T-helper 1 cell treated with Interleukin-12 subunit alpha and Interleukin-12 subunit beta and Interleukin-4 antibody, amounts not matched to agents 30 μg/mL and 1 μg/mL, for 36 hours (primary cell): ENCODE results near the gene NAA30.

Experiments used
- H3K27ac Mint-ChIP-seq: one replicate; pipeline ENCODE4 v1.8.0; 2021; ENCODE audit warnings: mild to moderate bottlenecking, mixed read lengths
- H3K27me3 Mint-ChIP-seq: one replicate; pipeline ENCODE4 v1.8.0; 2021; ENCODE audit warnings: low read depth, mixed read lengths
- H3K36me3 Mint-ChIP-seq: one replicate; pipeline ENCODE4 v1.8.0; 2021; ENCODE audit warnings: low read depth, mixed read lengths
- H3K4me1 Mint-ChIP-seq: one replicate; pipeline ENCODE4 v1.8.0; 2021; ENCODE audit warnings: low read depth, mixed read lengths
- H3K4me3 Mint-ChIP-seq: one replicate; pipeline ENCODE4 v1.8.0; 2021; ENCODE audit warnings: mild to moderate bottlenecking, moderate library complexity, mixed read lengths
- H3K9me3 Mint-ChIP-seq: one replicate; pipeline ENCODE4 v1.8.0; 2021; ENCODE audit warnings: mixed read lengths

Gene NAA30

DNA sequence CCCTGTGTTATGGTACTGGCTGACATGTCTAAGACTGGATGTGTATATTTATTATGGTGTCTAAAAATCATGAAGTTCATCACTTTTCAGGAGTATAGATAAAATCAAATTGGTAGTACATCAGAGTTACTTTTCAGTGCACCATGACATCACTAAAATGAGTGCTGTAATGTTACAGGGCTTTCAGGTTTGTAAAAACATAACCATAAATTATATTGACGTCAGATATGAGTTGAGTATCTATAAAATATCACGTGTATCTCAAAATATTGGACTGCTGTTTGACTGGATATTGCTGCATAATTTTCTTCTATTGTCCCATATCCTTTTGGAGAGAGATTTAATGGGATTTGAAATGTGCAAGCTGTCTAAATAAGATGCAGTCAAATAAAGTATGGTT, 22.0 kb downstream of the NAA30 start:
- Mint-ChIP-seq H3K27me3 (no peaks in the 10 kb centered on the region), H3K27ac (no peak overlapping the region), H3K4me1 (peaks cover 10% of the 10 kb centered on the region)

DNA sequence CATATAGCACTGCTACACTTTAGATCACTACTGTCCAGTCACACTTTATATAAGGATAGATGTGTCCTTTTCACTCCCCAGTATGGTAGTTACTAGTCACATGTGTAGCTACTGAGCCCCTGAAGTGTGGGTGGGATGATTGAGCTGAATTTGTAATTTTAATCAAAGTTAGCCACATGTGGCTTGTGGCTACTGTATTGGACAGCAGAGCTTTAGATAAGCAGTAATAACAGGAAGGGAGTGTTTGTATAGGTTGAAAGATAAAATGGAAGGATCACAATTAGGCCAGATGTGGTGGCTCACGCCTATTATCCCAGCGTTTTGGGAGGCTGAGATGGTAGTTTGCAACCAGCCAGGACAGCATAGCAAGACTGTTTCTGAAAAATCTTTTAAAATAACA, 23.5 kb downstream of the NAA30 start:
- Mint-ChIP-seq H3K4me3 (no peak overlapping the region), H3K9me3 (no peaks in the 10 kb centered on the region), H3K4me1 (peaks cover 6% of the 10 kb centered on the region), H3K27ac (no peak overlapping the region), H3K36me3 (peaks cover 13% of the 10 kb centered on the region), H3K27me3 (no peaks in the 10 kb centered on the region)

More for the DNA sequence above, 22.0 kb downstream of the NAA30 start:
- H3K4me3 Mint-ChIP-seq = no peak overlapping the region
- H3K36me3 Mint-ChIP-seq = peaks cover 19% of the 10 kb centered on the region
- H3K9me3 Mint-ChIP-seq = no peaks in the 10 kb centered on the region

DNA sequence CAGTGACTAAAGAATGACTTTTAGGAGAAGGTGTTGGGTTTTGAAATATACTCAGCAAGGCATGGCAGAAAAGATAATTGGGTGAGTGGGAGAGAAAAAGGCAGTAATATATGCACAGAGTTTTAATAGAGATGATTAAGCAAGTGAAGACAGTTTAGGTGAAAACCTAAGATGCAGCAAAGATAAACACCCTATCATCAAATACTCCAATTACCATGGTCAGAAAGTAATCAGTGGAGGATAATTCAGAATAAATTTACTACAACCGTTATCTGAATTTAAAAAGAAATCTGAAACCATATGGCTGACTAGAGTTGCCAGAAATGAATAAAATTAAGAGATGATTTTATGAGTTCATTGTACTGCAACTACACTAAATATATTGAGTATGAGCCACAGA, 26.8 kb downstream of the NAA30 start:
- no peak overlapping the region for H3K27ac Mint-ChIP-seq

DNA sequence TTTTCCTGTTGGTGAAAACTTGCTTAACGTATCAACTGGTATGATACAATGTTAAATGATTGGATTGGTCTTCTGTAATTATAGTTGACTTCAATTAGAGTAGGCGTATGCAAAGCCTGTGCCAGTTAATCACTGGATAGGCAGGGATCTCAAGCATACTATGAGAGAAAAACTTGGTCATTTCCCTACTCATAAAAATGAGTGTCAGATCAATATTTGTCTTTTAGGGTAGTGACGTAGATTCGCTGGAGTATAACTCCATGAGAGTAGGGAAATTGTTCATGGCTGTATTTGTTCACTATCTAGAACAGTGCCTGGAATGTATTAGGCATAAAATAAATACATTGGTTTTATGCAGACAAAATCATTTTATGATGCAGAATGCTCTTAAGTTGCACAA, 28.6 kb downstream of the NAA30 start:
- H3K36me3 Mint-ChIP-seq = no peaks in the 10 kb centered on the region
- H3K27ac Mint-ChIP-seq = no peak overlapping the region
- no peak overlapping the region for H3K4me3 Mint-ChIP-seq
- no peaks in the 10 kb centered on the region for H3K9me3 Mint-ChIP-seq
- peaks cover 5% of the 10 kb centered on the region for H3K27me3 Mint-ChIP-seq
- no peaks in the 10 kb centered on the region for H3K4me1 Mint-ChIP-seq

More for the DNA sequence above, 26.8 kb downstream of the NAA30 start:
- H3K9me3 Mint-ChIP-seq = no peaks in the 10 kb centered on the region
- H3K36me3 Mint-ChIP-seq = peaks cover 2% of the 10 kb centered on the region
- H3K27me3 Mint-ChIP-seq = peaks cover 5% of the 10 kb centered on the region
- H3K4me1 Mint-ChIP-seq = peaks cover 5% of the 10 kb centered on the region
- H3K4me3 Mint-ChIP-seq = no peak overlapping the region

DNA sequence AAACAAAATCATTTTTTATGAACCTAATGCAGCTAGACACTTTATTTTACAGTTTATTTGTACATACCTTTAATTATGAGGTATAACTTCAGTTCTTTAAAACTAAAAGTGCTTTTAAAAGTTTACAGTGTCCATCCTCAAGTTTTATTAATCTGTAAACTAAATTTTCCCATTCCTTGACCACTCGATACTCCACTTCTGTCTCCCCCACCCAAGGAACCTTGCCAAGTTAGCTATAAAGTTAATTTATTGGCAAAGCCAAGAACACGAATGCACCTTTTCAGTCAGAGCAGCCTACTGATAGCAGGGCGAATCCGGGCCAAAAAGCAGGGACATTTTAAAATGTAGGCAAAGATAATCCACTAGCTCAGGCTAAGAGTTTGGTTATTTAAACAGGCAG, 29.6 kb downstream of the NAA30 start:
- H3K27ac Mint-ChIP-seq = no peak overlapping the region

DNA sequence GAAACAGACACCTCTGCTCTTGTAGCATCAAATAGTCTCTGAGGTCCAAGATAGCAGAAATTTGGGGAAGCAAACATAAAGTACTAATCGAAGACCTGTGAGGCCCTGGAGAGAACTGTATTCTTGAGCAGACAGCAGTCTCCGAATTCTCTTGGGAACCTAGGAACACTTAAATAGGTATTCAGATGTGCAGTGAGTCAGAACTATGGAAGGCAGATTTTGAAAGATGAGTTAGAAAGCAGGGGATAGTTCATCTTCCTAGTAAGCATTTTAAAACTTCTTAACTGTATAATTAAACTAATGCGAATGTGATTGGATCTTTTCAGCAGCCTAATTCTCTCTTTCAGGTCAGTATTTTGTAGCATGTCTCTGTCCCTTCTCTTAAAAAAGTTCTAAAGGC, 30.6 kb downstream of the NAA30 start:
- H3K9me3 Mint-ChIP-seq = no peaks in the 10 kb centered on the region
- peaks cover 5% of the 10 kb centered on the region for H3K27me3 Mint-ChIP-seq
- no peaks in the 10 kb centered on the region for H3K4me1 Mint-ChIP-seq
- no peak overlapping the region for H3K4me3 Mint-ChIP-seq
- H3K27ac Mint-ChIP-seq = no peak overlapping the region
- no peaks in the 10 kb centered on the region for H3K36me3 Mint-ChIP-seq

More for the DNA sequence above, 29.6 kb downstream of the NAA30 start:
- Mint-ChIP-seq H3K9me3 (no peaks in the 10 kb centered on the region), H3K27me3 (peaks cover 5% of the 10 kb centered on the region), H3K36me3 (no peaks in the 10 kb centered on the region), H3K4me3 (no peak overlapping the region), H3K4me1 (no peaks in the 10 kb centered on the region)

DNA sequence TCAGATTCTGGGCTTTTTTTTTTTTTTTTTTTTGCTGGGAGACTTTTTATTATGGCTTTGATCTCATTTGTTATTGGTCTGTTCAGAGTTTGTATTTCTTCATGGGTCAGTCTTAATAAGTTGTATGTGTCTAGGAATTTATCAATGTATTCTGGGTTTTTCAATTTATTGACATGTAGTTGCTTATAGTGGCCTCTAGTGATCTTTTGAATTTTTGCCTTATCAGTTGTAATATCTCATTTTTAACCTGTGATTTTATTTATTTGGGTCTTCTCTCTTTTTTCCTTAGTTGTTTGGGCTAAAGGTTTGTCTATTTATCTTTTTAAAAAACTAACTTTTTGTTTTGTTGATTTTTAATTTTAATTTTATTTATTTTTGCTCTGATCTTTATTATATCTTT, 45.5 kb downstream of the NAA30 start:
- Mint-ChIP-seq H3K27ac (no peak overlapping the region), H3K4me3 (no peak overlapping the region), H3K9me3 (no peaks in the 10 kb centered on the region), H3K36me3 (no peaks in the 10 kb centered on the region), H3K27me3 (peaks cover 9% of the 10 kb centered on the region), H3K4me1 (no peaks in the 10 kb centered on the region)

DNA sequence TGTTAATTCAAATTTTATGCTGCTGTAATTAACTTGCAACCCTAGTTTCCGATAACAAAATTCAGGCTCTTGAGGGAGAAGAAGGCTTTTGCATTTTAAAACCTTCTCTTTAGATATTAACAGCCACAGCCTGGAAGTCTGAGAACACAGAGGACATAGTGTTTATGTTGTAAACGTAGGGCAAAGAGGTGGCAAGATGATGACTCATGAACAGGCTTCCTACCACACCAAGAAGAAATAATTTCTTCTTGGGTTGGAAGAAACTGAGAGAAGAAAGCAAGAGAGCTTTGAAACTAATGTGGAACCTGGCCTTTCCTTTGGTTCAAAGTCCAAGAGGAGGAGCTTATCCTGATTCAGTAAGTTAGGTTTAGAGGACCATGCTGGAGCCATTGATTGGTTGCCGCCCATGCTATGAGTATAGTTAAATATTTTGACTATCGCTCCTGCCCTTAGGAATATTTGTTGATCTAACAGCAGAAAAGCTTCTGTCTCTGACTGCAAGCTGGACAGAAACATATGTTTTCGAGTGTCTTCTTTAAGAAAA, 71.5 kb downstream of the NAA30 start:
- H3K4me1 Mint-ChIP-seq = no peaks in the 10 kb centered on the region
- H3K27me3 Mint-ChIP-seq = no peaks in the 10 kb centered on the region
- H3K9me3 Mint-ChIP-seq = no peaks in the 10 kb centered on the region
- H3K36me3 Mint-ChIP-seq = no peaks in the 10 kb centered on the region
- H3K4me3 Mint-ChIP-seq = no peak overlapping the region
- no peak overlapping the region for H3K27ac Mint-ChIP-seq

DNA sequence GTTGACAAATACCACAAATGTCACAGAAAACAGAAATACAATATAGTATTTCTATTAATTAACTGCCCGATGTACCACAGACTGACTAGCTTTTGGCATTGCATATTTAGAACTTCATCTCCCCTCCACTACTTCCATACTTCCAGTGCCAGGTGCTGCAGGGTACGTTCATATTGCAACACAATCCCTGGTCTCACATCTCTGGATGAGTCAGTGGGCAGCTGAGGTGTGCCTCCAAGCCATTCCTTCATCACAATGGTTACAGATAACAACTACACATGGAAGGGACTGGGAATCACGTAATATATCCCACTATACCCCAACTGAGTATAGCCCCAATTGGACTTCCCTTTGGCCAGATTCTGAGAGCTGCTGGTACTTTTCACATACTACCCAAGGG, 72.2 kb downstream of the NAA30 start:
- no peak overlapping the region for H3K4me3 Mint-ChIP-seq
- no peaks in the 10 kb centered on the region for H3K4me1 Mint-ChIP-seq
- no peaks in the 10 kb centered on the region for H3K9me3 Mint-ChIP-seq
- no peaks in the 10 kb centered on the region for H3K27me3 Mint-ChIP-seq
- H3K27ac Mint-ChIP-seq = no peak overlapping the region
- no peaks in the 10 kb centered on the region for H3K36me3 Mint-ChIP-seq

DNA sequence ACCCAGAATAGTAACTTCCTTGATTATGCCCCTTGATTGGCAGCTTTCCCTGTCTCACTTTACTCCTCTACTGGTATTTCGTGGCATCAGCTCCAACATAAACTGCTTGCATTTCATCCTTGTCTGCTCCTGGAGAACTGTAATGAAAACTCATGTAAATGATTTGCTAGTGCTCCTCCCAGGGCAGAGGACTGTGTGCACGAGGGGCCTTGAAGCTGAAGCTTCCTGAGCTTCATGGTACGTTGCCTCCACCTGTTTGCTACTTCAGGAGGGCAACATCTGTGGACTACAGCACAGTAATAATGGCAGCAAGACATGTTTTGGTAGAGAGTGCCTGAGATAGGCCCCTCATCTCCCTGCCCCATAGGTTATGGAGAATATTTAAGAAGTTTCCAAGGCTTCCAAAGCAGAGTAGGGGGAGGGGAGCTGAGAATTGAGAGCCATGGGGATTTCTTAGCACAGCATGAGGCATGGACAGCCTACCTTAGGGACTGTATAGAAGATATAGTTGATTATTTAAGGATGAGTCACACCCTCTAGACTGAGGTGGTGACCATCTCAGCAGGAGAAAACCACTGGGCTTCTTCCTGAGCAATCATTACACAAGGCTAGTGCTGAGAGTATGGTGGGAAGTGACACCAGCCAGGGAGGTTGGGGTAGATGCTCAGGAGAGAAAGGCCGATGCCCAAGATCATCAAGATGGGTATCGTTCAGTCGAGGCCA, 73.8 kb downstream of the NAA30 start:
- Mint-ChIP-seq H3K4me3 (no peak overlapping the region), H3K4me1 (no peaks in the 10 kb centered on the region), H3K27me3 (no peaks in the 10 kb centered on the region), H3K9me3 (no peaks in the 10 kb centered on the region), H3K27ac (no peak overlapping the region), H3K36me3 (no peaks in the 10 kb centered on the region)
